GM04504 (cell line): ENCODE data around the gene TRPM3.

Experiments
- DNase-seq: peaks from one replicate; pipeline ENCODE4 v3.0.0-alpha.2; 2012; ENCODE audit warnings: low read depth

The TRPM3 gene

GRCh38 chr9:70517926-70518610 is 603.4 kb downstream of the TRPM3 start:
- DNase-seq: no peak

- DNase-seq: no peak
Observed at GRCh38 chr9:70514273-70514672, 607.1 kb downstream of the TRPM3 start.

DNA sequence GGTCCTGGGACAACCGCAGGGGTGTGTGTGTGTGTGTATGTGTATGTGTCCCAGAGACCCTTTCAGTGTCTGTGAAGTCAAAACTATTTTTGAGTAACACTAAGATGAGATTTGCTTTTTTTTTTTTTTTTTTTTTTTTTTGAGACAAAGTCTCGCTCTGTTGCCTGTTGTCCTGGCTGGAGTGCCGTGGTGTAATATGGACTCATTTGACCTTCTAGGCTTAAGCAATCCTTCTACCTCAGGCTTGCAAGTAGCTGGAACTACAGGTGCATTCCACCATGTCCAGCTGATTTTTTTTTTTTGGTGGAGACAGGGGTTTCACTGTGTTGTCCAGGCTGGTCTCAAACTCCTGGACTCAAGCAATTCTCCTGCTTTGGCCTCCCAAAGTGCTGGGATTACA is 609.6 kb downstream of the TRPM3 start:
- no peak for DNase-seq

GRCh38 chr9:70510157-70510770 is 611.2 kb downstream of the TRPM3 start:
- no peak for DNase-seq

GRCh38 chr9:70506159-70506558 is 615.3 kb downstream of the TRPM3 start:
- DNase-seq: peak; percentile 47

GRCh38 chr9:70504834-70505233 is 616.6 kb downstream of the TRPM3 start:
- DNase-seq: no peak

- DNase-seq: no peak
Observed at GRCh38 chr9:70502690-70503089, 618.7 kb downstream of the TRPM3 start.

GRCh38 chr9:70500793-70501192 is 620.6 kb downstream of the TRPM3 start:
- DNase-seq: no peak

- no peak for DNase-seq
Observed at GRCh38 chr9:70499621-70500020, 621.8 kb downstream of the TRPM3 start.

DNA sequence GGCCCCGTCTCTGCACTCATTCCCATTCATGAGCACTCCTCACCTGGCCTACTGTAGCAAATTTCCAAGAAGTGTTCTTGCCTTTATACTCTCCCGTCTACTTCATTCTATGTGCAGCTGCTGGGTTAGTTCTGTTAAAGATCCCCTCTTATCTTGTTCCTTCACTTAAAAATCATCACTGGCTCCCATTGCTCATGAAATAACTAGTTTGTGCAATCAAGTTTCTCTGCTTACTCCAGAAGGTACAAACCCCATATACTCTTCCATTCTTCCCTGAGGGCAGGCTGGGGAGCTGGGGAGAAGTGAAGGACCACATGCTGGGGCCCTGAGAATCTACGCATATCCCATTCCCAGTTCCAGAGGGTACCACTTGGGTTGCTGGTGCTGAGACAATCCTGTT is 622.6 kb downstream of the TRPM3 start:
- DNase-seq: no peak

GRCh38 chr9:70496244-70496643 is 625.2 kb downstream of the TRPM3 start:
- DNase-seq: no peak

- no peak for DNase-seq
Observed at GRCh38 chr9:70495514-70495913, 625.9 kb downstream of the TRPM3 start.

- no peak for DNase-seq
Observed at GRCh38 chr9:70494221-70494620, 627.2 kb downstream of the TRPM3 start.

GRCh38 chr9:70493029-70493428 is 628.4 kb downstream of the TRPM3 start:
- DNase-seq: no peak

GRCh38 chr9:70492319-70492777 is 629.1 kb downstream of the TRPM3 start:
- DNase-seq: no peak

- no peak for DNase-seq
Observed at GRCh38 chr9:70491426-70492318, 629.7 kb downstream of the TRPM3 start.

- no peak for DNase-seq
Observed at GRCh38 chr9:70490478-70490877, 630.9 kb downstream of the TRPM3 start.

GRCh38 chr9:70488793-70489105 is 632.7 kb downstream of the TRPM3 start:
- no peak for DNase-seq

- no peak for DNase-seq
Observed at GRCh38 chr9:70488098-70488792, 633.2 kb downstream of the TRPM3 start.

- DNase-seq: no peak
Observed at GRCh38 chr9:70486127-70486526, 635.3 kb downstream of the TRPM3 start.

GRCh38 chr9:70485273-70485858 is 636.1 kb downstream of the TRPM3 start:
- no peak for DNase-seq
